K562 (cell line): ENCODE data around the gene TRIM24. TPM values are rescaled to one million over a fixed set of nuclear protein-coding genes. Genes with fewer than 3 reads are reported as not detected.

ENCODE experiments used
- ATF1 ChIP-seq, 2 experiments: fragments of 450-650 bp in 1 of 2; IDR thresholded peaks; 2 replicates each; pipeline ENCODE4 v1.6.1; 2016; ENCODE audit warnings: missing compliant biosample characterization in 1 of 2, missing genetic modification characterization in 1 of 2
- CEBPB ChIP-seq: fragments of 450-650 bp; IDR thresholded peaks from 2 replicates; pipeline ENCODE4 v1.6.1; 2016; ENCODE audit warnings: missing genetic modification characterization, missing compliant biosample characterization
- ETS2 ChIP-seq: IDR thresholded peaks from 2 replicates; pipeline ENCODE4 v1.6.1; 2016; ENCODE audit warnings: borderline replicate concordance, missing genetic modification characterization, mild to moderate bottlenecking, moderate library complexity, missing compliant biosample characterization; ENCODE audit not compliant: poor library complexity, severe bottlenecking
- EWSR1 ChIP-seq: fragments of 450-650 bp; IDR thresholded peaks from 2 replicates; pipeline ENCODE4 v1.6.1; 2018; ENCODE audit warnings: borderline replicate concordance, mild to moderate bottlenecking, low read depth, moderate library complexity; ENCODE audit not compliant: partially characterized antibody
- FOXK2 ChIP-seq, 2 experiments: fragments of 450-650 bp; IDR thresholded peaks in 1 of 2; conservative IDR thresholded peaks in 1 of 2; 2 replicates each; pipeline ENCODE4 v1.6.1; 2016; ENCODE audit warnings: low read depth in 2 of 2, mild to moderate bottlenecking in 1 of 2
- HMG20A ChIP-seq: fragments of 450-650 bp; formaldehyde crosslinking; conservative IDR thresholded peaks from 2 replicates; pipeline ENCODE4 v1.4.0; 2020; ENCODE audit warnings: mild to moderate bottlenecking, mixed read lengths
- HSF4 ChIP-seq: fragments of 250-450 bp; sonication (Bioruptor Pico); IDR thresholded peaks from 2 replicates; pipeline ENCODE4 v2.1.2; 2022; ENCODE audit warnings: mild to moderate bottlenecking, moderate library complexity, borderline replicate concordance
- ILF3 ChIP-seq: fragments of 450-650 bp; IDR thresholded peaks from 2 replicates; pipeline ENCODE4 v1.6.1; 2018; ENCODE audit warnings: antibody characterized with exemption, mild to moderate bottlenecking, moderate library complexity, borderline replicate concordance
- ILK ChIP-seq: fragments of 450-650 bp; IDR thresholded peaks from 2 replicates; pipeline ENCODE4 v1.6.1; 2016; ENCODE audit warnings: missing genetic modification characterization, low read depth, mild to moderate bottlenecking, missing compliant biosample characterization, moderate library complexity, borderline replicate concordance
- MXI1 ChIP-seq: IDR thresholded peaks from 2 replicates; pipeline ENCODE4 v1.6.1; 2011; ENCODE audit warnings: low read depth, mild to moderate bottlenecking, improper control_type of control experiment, low read length
- NELFE ChIP-seq: IDR thresholded peaks from 2 replicates; pipeline ENCODE4 v1.6.1; 2011; ENCODE audit warnings: mild to moderate bottlenecking; ENCODE audit not compliant: insufficient read depth, insufficient read length
- SAFB2 ChIP-seq: fragments of 200-400 bp; formaldehyde crosslinking; IDR thresholded peaks from 2 replicates; pipeline ENCODE4 v1.6.1; 2018; ENCODE audit warnings: borderline replicate concordance, low read length, low read depth, moderate library complexity; ENCODE audit not compliant: severe bottlenecking
- polyA plus RNA-seq, 8 experiments: library from polyadenylated mRNA; depleted of rRNA in 4 of 8; stranded (reverse) in 5 of 8; unstranded in 3 of 8; fragments of >200 nt; fragmentation: Nextera tagmentation in 2 of 8; fragmentation: Illumina TruSeq in 1 of 8; extraction: Ambion mirVana in 2 of 8; extraction: Trizol in 1 of 8; gene quantifications; 2 replicates each; pipeline versions ENCODE4 v1.2.1 to v1.2.3, GENCODE V29; 2011 to 2014; ENCODE audit warnings: inconsistent platforms in 1 of 8, missing spikeins in 1 of 8
- total RNA-seq, 7 experiments: library from RNA; depleted of rRNA in 6 of 7; stranded (reverse); fragments of >200 nt in 6 of 7; fragmentation: Illumina TruSeq in 2 of 7; extraction: Trizol in 2 of 7; gene quantifications; 2 replicates each; pipeline versions ENCODE4 v1.2.1 to v1.2.3, GENCODE V29; 2011 to 2021; ENCODE audit warnings: low replicate concordance in 1 of 7
- TF ChIP-seq, protein P1 (sequence below), 3 experiments: fragments of 200-800 bp in 1 of 3; fragments of 250-450 bp in 1 of 3; fragments of 450-650 bp in 1 of 3; sonication (Bioruptor Pico) in 1 of 3; sonication (Bioruptor generic) in 1 of 3; formaldehyde crosslinking in 1 of 3; IDR thresholded peaks; 2 replicates each; pipeline versions ENCODE4 v1.6.1 to v1.8.0; 2016 to 2022; ENCODE audit warnings: mild to moderate bottlenecking in 2 of 3, missing genetic modification characterization in 2 of 3, missing compliant biosample characterization in 1 of 3, moderate library complexity in 1 of 3
- TF ChIP-seq, protein P2 (sequence below): fragments of 450-650 bp; IDR thresholded peaks from 2 replicates; pipeline ENCODE4 v1.6.1; 2017; ENCODE audit warnings: antibody characterized with exemption, mild to moderate bottlenecking
- TF ChIP-seq, protein P3 (sequence below): fragments of 250-450 bp; sonication (Bioruptor Pico); IDR thresholded peaks from 2 replicates; pipeline ENCODE4 v1.8.0; 2022; ENCODE audit warnings: moderate library complexity, mild to moderate bottlenecking, inconsistent platforms
- TF ChIP-seq, protein P4 (sequence below): sonication (generic); formaldehyde crosslinking; IDR thresholded peaks from 2 replicates; pipeline ENCODE4 v1.8.0; 2023; ENCODE audit warnings: mild to moderate bottlenecking, missing genetic modification reagents

The TRIM24 gene
- total and polyA plus RNA-seq, 9 of the 15 experiments (the other 6 are each of a cell fraction or from before 2014, with no cell fraction given): 13.4 to 74.0 (median 41.7) TPM

- TF ChIP-seq ILF3: no peak
- TF ChIP-seq ATF1 (CRISPR knock-in tag; IDR thresholded peaks at IDR 0.05): no peak
- no peak for TF ChIP-seq ATF1 (tag; IDR thresholded peaks at IDR 0.05)
- no peak for TF ChIP-seq EWSR1
- TF ChIP-seq NELFE: no peak
- TF ChIP-seq, protein P1, sequence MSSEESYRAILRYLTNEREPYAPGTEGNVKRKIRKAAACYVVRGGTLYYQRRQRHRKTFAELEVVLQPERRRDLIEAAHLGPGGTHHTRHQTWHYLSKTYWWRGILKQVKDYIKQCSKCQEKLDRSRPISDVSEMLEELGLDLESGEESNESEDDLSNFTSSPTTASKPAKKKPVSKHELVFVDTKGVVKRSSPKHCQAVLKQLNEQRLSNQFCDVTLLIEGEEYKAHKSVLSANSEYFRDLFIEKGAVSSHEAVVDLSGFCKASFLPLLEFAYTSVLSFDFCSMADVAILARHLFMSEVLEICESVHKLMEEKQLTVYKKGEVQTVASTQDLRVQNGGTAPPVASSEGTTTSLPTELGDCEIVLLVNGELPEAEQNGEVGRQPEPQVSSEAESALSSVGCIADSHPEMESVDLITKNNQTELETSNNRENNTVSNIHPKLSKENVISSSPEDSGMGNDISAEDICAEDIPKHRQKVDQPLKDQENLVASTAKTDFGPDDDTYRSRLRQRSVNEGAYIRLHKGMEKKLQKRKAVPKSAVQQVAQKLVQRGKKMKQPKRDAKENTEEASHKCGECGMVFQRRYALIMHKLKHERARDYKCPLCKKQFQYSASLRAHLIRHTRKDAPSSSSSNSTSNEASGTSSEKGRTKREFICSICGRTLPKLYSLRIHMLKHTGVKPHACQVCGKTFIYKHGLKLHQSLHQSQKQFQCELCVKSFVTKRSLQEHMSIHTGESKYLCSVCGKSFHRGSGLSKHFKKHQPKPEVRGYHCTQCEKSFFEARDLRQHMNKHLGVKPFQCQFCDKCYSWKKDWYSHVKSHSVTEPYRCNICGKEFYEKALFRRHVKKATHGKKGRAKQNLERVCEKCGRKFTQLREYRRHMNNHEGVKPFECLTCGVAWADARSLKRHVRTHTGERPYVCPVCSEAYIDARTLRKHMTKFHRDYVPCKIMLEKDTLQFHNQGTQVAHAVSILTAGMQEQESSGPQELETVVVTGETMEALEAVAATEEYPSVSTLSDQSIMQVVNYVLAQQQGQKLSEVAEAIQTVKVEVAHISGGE (CRISPR knock-in tag; IDR thresholded peaks at IDR 0.05): no peak
- TF ChIP-seq, protein P2, sequence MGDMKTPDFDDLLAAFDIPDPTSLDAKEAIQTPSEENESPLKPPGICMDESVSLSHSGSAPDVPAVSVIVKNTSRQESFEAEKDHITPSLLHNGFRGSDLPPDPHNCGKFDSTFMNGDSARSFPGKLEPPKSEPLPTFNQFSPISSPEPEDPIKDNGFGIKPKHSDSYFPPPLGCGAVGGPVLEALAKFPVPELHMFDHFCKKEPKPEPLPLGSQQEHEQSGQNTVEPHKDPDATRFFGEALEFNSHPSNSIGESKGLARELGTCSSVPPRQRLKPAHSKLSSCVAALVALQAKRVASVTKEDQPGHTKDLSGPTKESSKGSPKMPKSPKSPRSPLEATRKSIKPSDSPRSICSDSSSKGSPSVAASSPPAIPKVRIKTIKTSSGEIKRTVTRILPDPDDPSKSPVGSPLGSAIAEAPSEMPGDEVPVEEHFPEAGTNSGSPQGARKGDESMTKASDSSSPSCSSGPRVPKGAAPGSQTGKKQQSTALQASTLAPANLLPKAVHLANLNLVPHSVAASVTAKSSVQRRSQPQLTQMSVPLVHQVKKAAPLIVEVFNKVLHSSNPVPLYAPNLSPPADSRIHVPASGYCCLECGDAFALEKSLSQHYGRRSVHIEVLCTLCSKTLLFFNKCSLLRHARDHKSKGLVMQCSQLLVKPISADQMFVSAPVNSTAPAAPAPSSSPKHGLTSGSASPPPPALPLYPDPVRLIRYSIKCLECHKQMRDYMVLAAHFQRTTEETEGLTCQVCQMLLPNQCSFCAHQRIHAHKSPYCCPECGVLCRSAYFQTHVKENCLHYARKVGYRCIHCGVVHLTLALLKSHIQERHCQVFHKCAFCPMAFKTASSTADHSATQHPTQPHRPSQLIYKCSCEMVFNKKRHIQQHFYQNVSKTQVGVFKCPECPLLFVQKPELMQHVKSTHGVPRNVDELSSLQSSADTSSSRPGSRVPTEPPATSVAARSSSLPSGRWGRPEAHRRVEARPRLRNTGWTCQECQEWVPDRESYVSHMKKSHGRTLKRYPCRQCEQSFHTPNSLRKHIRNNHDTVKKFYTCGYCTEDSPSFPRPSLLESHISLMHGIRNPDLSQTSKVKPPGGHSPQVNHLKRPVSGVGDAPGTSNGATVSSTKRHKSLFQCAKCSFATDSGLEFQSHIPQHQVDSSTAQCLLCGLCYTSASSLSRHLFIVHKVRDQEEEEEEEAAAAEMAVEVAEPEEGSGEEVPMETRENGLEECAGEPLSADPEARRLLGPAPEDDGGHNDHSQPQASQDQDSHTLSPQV: peak; percentile 91
- no peak for TF ChIP-seq MXI1
- TF ChIP-seq HMG20A (CRISPR knock-in tag): no peak
- no peak for TF ChIP-seq FOXK2 (conservative IDR thresholded peaks at IDR 0.05 in 1 of 2, IDR thresholded peaks at IDR 0.05 in 1 of 2; ENCODE audit: low read depth in 2 of 2)
- TF ChIP-seq ILK (tag): peak; percentile 57; the same call in 1 of the 2 replicates
- no peak for TF ChIP-seq ETS2
- TF ChIP-seq CEBPB: peak; percentile 41
- TF ChIP-seq, protein P3, sequence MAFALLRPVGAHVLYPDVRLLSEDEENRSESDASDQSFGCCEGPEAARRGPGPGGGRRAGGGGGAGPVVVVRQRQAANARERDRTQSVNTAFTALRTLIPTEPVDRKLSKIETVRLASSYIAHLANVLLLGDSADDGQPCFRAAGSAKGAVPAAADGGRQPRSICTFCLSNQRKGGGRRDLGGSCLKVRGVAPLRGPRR (CRISPR knock-in tag): 0 out of 2 replicates have a peak, but pooled peaks have one; percentile 64
- TF ChIP-seq HSF4 (CRISPR knock-in tag): peak; percentile 90
- TF ChIP-seq, protein P4, sequence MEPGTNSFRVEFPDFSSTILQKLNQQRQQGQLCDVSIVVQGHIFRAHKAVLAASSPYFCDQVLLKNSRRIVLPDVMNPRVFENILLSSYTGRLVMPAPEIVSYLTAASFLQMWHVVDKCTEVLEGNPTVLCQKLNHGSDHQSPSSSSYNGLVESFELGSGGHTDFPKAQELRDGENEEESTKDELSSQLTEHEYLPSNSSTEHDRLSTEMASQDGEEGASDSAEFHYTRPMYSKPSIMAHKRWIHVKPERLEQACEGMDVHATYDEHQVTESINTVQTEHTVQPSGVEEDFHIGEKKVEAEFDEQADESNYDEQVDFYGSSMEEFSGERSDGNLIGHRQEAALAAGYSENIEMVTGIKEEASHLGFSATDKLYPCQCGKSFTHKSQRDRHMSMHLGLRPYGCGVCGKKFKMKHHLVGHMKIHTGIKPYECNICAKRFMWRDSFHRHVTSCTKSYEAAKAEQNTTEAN (CRISPR knock-in tag): no peak
- no peak for TF ChIP-seq SAFB2
Observed at GRCh38 chr7:138431517-138431916, 28.5 kb upstream of the TRIM24 start (continued).
